Right lobe of liver (tissue), 4 donors: ENCODE measurements around the gene PLCE1.

Source experiments
- CTCF ChIP-seq, 4 donors: fragments of 200-600 bp in 3 of 4; fragments of 450-650 bp in 1 of 4; IDR thresholded peaks; one replicate each; pipeline versions ENCODE4 v1.5.1 to v1.8.0; 2016 to 2022; ENCODE audit warnings: antibody characterized with exemption in 4 of 4, mild to moderate bottlenecking in 2 of 4
- POLR2A ChIP-seq: fragments of 450-650 bp; IDR thresholded peaks from one replicate; pipeline ENCODE4 v1.6.1; 2017; ENCODE audit warnings: antibody characterized with exemption, mild to moderate bottlenecking
- donor health status: DM: no; HTN: no; CAD: no.
- donor health status: DM: no; HTN: no; CAD: no.
- donor health status: DM: no; HTN: yes; CAD: no.

- TF ChIP-seq CTCF (IDR thresholded peaks at IDR 0.05) = no peak
- TF ChIP-seq POLR2A = no peak
These were observed 1.5 kb downstream of the PLCE1 start for GRCh38 chr10:93995182-93995581.
